Neural crest cell (in vitro differentiated cells): ENCODE data around the gene PRDM16. TPM values are rescaled to one million over a fixed set of nuclear protein-coding genes. Genes with fewer than 3 reads are reported as not detected.

Experiments
- DNase-seq: peaks from one replicate; pipeline ENCODE4 v3.0.0; 2021; ENCODE audit warnings: low read depth, mixed read lengths, low spot score
- H3K27ac Mint-ChIP-seq: one replicate; pipeline ENCODE4 v1.8.0; 2021; ENCODE audit warnings: mild to moderate bottlenecking, mixed read lengths; ENCODE audit not compliant: unreplicated experiment
- H3K27me3 Mint-ChIP-seq: 2 replicates; pipeline ENCODE4 v1.8.0; 2021; ENCODE audit warnings: low read depth, mild to moderate bottlenecking, mixed read lengths
- H3K36me3 Mint-ChIP-seq: 2 replicates; pipeline ENCODE4 v1.8.0; 2021; ENCODE audit warnings: low read depth, mild to moderate bottlenecking, mixed read lengths
- H3K4me1 Mint-ChIP-seq: 2 replicates; pipeline ENCODE4 v1.8.0; 2021; ENCODE audit warnings: mixed read lengths
- H3K4me3 Mint-ChIP-seq: one replicate; pipeline ENCODE4 v1.8.0; 2021; ENCODE audit warnings: mild to moderate bottlenecking, mixed read lengths
- H3K9me3 Mint-ChIP-seq: 2 replicates; pipeline ENCODE4 v1.8.0; 2021; ENCODE audit warnings: mixed read lengths
- total RNA-seq: library from RNA; stranded (reverse); gene quantifications from 2 replicates; pipeline ENCODE4 v1.2.1, GENCODE V29; 2021
- TF ChIP-seq, protein P1 (sequence below): fragments of 200-600 bp; sonication (generic); conservative IDR thresholded peaks from 2 replicates; pipeline ENCODE4 v1.5.0; 2021; ENCODE audit warnings: antibody characterized with exemption, mild to moderate bottlenecking

The PRDM16 gene
- total RNA-seq, 1 donor from 2014 or later = 11.7 TPM

DNA sequence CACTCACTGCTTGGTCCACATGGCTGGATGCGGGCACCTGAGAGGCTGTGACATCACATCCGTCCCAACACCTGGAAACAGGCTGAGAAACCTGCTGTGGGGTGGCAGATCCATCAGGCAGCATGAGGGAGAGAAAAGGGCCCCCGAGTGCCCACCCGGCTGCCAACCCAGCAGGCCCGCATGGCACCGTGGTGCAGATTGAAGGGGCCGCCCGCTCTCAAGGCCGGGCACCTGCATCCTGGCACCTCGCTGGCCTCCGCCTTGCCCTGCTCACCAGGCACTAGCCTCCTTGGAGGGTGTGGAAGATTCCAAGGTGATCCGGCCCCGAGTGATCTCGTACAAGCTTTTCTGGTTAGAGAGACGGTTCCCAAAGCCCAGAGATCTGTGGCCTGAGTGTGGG, 110.5 kb downstream of the PRDM16 start:
- TF ChIP-seq, protein P1, sequence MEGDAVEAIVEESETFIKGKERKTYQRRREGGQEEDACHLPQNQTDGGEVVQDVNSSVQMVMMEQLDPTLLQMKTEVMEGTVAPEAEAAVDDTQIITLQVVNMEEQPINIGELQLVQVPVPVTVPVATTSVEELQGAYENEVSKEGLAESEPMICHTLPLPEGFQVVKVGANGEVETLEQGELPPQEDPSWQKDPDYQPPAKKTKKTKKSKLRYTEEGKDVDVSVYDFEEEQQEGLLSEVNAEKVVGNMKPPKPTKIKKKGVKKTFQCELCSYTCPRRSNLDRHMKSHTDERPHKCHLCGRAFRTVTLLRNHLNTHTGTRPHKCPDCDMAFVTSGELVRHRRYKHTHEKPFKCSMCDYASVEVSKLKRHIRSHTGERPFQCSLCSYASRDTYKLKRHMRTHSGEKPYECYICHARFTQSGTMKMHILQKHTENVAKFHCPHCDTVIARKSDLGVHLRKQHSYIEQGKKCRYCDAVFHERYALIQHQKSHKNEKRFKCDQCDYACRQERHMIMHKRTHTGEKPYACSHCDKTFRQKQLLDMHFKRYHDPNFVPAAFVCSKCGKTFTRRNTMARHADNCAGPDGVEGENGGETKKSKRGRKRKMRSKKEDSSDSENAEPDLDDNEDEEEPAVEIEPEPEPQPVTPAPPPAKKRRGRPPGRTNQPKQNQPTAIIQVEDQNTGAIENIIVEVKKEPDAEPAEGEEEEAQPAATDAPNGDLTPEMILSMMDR = no peak
- Mint-ChIP-seq H3K27ac (no peak overlapping the region), H3K27me3 (no peaks in the 10 kb centered on the region), H3K4me1 (peaks cover 26% of the 10 kb centered on the region), H3K9me3 (no peaks in the 10 kb centered on the region), H3K4me3 (no peak overlapping the region), H3K36me3 (no peaks in the 10 kb centered on the region)
- no peak for DNase-seq

DNA sequence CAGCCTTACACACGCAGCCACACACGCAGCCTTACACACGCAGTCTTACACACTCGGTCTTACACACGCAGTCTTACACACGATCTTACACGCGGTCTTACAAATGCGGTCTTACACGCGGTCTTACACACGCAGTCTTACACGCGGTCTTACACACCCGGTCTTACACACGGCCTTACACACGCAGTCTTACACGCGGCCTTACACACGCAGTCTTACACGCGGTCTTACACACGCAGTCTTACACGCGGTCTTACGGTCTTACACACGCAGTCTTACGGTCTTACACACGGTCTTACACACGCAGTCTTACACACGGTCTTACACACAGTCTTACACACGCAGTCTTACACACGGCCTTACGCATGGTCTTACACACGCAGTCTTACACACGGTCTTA, 111.9 kb downstream of the PRDM16 start:
- no peak for DNase-seq
- no peak overlapping the region for H3K27ac Mint-ChIP-seq
- TF ChIP-seq, protein P1 = no peak
- no peaks in the 10 kb centered on the region for H3K27me3 Mint-ChIP-seq
- H3K9me3 Mint-ChIP-seq = no peaks in the 10 kb centered on the region
- no peak overlapping the region for H3K4me3 Mint-ChIP-seq
- H3K36me3 Mint-ChIP-seq = no peaks in the 10 kb centered on the region
- peaks cover 31% of the 10 kb centered on the region for H3K4me1 Mint-ChIP-seq

DNA sequence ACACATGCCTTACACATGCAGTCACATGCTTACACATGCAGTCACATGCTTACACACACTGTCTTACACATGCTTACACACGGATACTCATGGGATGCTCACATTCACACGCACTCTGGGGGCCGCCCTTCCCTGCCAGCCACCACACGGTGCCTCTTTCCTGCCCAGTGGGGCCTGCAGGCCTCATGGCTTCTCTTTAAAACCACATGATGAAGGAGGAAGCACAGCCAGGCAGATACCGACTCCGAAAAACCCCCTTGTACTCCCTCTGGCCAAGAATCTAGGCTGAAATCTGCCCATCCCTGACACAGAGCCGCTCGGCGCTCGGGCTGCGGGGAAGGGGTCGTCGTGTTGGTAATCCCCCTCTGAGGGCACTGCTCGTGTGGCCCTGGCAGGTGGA, 113.0 kb downstream of the PRDM16 start:
- TF ChIP-seq, protein P1 = no peak
- no peak overlapping the region for H3K27ac Mint-ChIP-seq
- H3K27me3 Mint-ChIP-seq = no peaks in the 10 kb centered on the region
- no peak overlapping the region for H3K4me3 Mint-ChIP-seq
- DNase-seq = no peak
- H3K36me3 Mint-ChIP-seq = no peaks in the 10 kb centered on the region
- no peaks in the 10 kb centered on the region for H3K9me3 Mint-ChIP-seq
- peaks cover 41% of the 10 kb centered on the region for H3K4me1 Mint-ChIP-seq

DNA sequence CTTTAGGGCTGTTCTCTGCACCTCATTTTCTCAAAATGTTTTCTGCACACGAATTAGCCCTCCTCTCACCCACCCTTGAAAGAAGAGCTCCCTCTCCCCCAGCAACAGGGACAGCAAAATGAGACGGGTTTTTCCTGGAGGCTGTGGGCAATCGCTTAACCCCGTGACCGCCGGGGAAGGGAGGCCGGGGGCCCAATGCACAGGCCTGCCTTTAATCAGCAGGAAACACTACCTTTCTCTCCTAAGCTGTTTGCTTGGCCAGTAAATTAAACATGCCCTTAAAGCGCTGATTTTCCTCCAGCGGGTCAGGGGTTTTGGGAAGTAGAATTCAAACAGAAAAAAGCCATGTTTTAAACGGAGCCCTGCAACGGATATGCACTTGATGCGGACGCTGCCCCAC, 114.4 kb downstream of the PRDM16 start:
- Mint-ChIP-seq H3K9me3 (no peaks in the 10 kb centered on the region), H3K36me3 (no peaks in the 10 kb centered on the region), H3K27ac (peak overlapping the region; percentile 19), H3K4me3 (peak overlapping the region; percentile 27), H3K4me1 (peaks cover 49% of the 10 kb centered on the region), H3K27me3 (no peaks in the 10 kb centered on the region)
- no peak for DNase-seq
- TF ChIP-seq, protein P1 = no peak

DNA sequence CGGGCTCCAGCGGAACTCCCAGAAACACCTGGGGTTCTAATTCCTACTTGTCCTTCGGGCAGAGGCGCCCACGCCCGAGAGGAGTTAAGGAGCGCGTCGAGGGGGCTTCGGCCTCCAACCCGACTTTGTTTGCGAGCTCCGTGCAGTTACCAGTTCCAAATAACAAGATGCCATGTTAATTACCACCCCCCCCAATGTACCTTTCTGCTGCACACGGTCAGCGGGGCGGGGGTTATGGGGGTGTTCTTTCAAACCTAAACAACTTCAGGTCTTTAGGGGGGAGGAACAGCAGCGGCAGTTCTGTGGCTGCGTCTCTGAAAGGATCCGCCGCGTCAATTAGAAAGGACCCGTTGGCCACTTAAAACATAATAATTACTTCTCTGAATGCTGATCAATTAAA, 114.8 kb downstream of the PRDM16 start:
- DNase-seq = no peak
- Mint-ChIP-seq H3K4me3 (peak overlapping the region; percentile 27), H3K27ac (no peak overlapping the region), H3K36me3 (no peaks in the 10 kb centered on the region), H3K9me3 (no peaks in the 10 kb centered on the region), H3K27me3 (no peaks in the 10 kb centered on the region), H3K4me1 (peaks cover 53% of the 10 kb centered on the region)
- TF ChIP-seq, protein P1 = no peak

DNA sequence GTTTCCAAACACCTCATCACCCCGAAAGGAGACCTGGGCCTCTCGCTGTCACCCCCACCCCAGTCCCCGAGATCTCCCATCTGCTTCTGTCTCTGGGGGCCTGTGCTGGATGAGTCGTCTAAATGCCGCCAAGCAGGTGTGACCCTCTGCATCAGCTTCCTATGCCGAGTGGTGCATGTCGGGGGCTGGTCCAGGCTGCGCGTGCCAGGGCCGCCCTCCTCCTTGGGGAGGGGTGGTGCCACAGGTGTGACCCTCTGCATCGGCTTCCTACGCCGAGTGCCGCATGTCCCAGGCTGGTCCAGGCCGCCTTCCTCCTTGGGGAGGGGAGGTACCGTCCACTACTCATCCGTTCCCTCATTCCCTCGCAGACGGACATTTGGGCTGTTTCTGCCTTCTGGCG, 115.7 kb downstream of the PRDM16 start:
- Mint-ChIP-seq H3K36me3 (no peaks in the 10 kb centered on the region), H3K27ac (no peak overlapping the region), H3K27me3 (no peaks in the 10 kb centered on the region), H3K9me3 (no peaks in the 10 kb centered on the region), H3K4me3 (no peak overlapping the region), H3K4me1 (peaks cover 60% of the 10 kb centered on the region)
- DNase-seq = no peak
- TF ChIP-seq, protein P1 = no peak
